Ovary (tissue), 3 donors: ENCODE measurements around the gene SLC1A7.

Experiments
- EP300 ChIP-seq: sonication (generic); formaldehyde crosslinking; IDR thresholded peaks from one replicate; pipeline ENCODE4 v1.6.1; 2017; ENCODE audit warnings: antibody characterized with exemption
- POLR2A ChIP-seq: fragments of 450-650 bp; IDR thresholded peaks from one replicate; pipeline ENCODE4 v1.6.1; 2017; ENCODE audit warnings: antibody characterized with exemption, mild to moderate bottlenecking, moderate library complexity
- TF ChIP-seq, protein P1 (sequence below), 3 donors: fragments of 450-650 bp in 2 of 3; fragments of 200-600 bp in 1 of 3; IDR thresholded peaks; one replicate each; pipeline versions ENCODE4 v1.5.1 to v1.8.0; 2016 to 2022; ENCODE audit warnings: antibody characterized with exemption in 3 of 3, mild to moderate bottlenecking in 1 of 3
- donor health status: DM: no; HTN: no; CAD: no.

DNA sequence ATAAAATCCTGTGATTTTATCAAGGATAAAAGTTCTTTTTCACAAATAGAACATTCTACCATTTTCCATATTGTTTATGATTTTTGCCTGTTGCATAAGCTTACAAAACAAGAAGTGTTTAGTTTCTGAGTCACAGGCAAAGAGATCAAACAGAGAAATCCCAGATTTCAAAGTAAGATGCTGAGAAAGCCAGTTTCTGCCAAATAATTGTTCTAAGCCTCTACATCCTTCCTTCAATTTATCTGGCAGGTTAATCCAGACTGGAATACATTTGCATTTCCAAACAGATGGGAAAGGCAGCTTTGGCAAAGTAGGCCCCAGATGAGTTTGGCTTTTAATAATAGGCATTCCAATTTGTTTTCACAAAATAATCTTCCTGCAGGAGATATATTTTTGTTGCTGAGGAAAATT, 2.5 kb downstream of the SLC1A7 start:
- TF ChIP-seq POLR2A (no peak), EP300 (no peak)
- TF ChIP-seq, protein P1, sequence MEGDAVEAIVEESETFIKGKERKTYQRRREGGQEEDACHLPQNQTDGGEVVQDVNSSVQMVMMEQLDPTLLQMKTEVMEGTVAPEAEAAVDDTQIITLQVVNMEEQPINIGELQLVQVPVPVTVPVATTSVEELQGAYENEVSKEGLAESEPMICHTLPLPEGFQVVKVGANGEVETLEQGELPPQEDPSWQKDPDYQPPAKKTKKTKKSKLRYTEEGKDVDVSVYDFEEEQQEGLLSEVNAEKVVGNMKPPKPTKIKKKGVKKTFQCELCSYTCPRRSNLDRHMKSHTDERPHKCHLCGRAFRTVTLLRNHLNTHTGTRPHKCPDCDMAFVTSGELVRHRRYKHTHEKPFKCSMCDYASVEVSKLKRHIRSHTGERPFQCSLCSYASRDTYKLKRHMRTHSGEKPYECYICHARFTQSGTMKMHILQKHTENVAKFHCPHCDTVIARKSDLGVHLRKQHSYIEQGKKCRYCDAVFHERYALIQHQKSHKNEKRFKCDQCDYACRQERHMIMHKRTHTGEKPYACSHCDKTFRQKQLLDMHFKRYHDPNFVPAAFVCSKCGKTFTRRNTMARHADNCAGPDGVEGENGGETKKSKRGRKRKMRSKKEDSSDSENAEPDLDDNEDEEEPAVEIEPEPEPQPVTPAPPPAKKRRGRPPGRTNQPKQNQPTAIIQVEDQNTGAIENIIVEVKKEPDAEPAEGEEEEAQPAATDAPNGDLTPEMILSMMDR (IDR thresholded peaks at IDR 0.05), result no peak
